ENCODE data around the gene PRR16.
"Not testable (repeated sequence)": the region's sequence is repeated elsewhere in the genome, so short reads cannot be mapped to it uniquely, and the experiment has no call there.

The PRR16 gene

GRCh38 chr5:120463991-120464626, at the start of gene PRR16:
PRR16 (plus strand) TSS chr5:120464300.
- no peak for DNase-seq

GRCh38 chr5:120415985-120416384, 48.1 kb upstream of the PRR16 start:
- no peak for DNase-seq

GRCh38 chr5:120419127-120419526, 45.0 kb upstream of the PRR16 start:
- no peak for DNase-seq

DNA sequence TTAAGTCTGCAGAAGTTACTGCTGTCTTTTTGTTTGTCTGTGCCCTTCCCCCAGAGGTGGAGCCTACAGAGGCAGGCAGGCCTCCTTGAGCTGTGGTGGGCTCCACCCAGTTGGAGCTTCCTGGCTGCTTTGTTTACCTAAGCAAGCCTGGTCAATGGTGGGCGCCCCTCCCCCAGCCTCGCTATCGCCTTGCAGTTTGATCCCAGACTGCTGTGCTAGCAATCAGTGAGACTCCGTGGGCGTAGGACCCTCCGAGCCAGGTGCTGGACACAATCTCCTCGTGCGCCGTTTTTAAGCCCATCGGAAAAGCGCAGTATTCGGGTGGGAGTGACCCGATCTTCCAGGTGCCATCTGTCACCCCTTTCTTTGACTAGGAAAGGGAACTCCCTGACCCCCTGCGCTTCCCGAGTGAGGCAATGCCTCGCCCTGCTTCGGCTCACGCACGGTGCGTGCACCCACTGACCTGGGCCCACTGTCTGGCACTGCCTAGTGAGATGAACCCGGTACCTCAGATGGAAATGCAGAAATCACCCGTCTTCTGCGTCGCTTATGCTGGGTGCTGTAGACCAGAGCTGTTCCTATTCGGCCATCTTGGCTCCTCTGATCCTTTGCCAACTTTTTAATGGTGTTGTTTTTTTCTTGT, 37.3 kb upstream of the PRR16 start:
- not testable (repeated sequence) for DNase-seq

DNA sequence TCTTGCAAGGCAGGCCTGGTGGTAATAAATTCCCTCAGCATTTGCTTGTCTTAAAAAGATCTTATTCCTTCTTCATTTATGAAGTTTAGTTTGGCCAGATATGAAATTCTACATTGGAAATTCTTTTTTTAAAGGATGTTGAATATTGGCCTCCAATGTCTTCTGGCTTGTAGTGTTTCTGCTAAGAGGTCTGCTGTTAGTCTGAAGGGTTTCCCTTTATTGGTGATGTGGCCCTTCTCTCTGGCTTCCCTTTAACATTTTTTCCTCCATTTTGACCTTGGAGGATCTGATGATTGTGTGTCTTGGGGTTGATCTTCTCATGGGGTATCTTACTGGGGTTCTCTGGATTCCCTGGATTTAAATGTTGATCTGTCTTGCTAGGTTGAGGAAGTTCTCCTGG, 33.5 kb upstream of the PRR16 start:
- DNase-seq, result no peak

GRCh38 chr5:120432861-120433260, 31.2 kb upstream of the PRR16 start:
- no peak for DNase-seq

DNA sequence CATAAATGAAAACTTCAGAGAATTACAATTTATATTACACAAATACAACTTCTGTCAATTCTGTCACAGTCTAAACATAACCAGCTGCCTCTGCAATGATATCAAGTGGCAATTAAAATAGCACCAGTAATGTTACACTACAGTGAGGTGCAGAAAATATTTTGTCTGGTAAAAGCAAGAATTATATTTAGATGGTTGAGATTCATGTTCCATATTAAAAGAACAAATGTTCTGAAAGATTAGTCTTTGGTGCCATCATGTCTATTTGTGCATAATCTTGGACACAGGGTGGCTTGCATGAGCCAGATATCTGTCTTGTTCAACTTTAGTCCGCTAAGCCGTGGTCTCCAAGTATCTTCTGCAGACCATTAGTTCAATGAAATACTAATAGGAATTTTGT, 29.0 kb upstream of the PRR16 start:
- no peak for DNase-seq

GRCh38 chr5:120436996-120437395, 27.1 kb upstream of the PRR16 start:
- DNase-seq, result no peak

DNA sequence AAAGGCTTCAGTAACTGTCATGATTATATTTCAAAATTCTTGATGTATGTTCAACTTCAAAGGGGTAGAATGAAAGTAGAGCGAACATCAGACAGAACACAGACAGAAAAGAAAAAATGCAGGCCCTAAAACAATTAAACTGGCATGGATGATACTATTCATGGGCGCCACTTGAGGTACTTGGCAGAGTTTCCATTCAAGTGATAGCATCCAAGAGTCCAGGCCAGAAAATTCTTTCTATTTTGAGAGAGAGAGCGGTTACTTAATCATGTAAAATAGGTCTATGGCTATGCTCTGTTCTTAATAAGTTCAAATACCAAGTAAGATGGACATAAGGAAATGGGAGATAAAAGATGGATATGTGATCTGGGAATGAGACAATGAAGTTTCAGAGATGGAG, 21.4 kb upstream of the PRR16 start:
- no peak for DNase-seq

GRCh38 chr5:120443607-120444006, 20.5 kb upstream of the PRR16 start:
- no peak for DNase-seq

DNA sequence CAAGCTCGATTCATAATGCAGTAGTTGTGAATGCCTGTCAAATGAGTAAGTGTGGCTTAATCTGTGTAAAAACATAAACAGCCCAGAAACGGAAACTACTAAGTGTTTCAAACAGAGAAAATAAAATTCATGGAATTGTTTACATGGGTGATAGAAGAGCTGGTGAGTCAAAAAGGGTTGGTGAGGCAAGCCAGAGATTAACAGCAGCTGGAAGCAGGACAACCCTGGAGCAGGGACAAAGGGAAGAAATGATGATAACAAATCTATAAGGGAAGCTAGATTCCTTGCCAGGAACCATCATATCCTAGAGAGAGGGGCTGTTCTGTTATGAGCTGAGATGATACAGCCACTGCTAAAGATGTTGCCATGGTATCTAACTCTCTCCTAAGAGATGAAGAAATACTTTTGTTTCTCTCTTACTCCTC, 18.0 kb upstream of the PRR16 start:
- no peak for DNase-seq

GRCh38 chr5:120446901-120447300, 17.2 kb upstream of the PRR16 start:
- DNase-seq, result no peak

GRCh38 chr5:120447706-120448239, 16.3 kb upstream of the PRR16 start:
- DNase-seq, result no peak

DNA sequence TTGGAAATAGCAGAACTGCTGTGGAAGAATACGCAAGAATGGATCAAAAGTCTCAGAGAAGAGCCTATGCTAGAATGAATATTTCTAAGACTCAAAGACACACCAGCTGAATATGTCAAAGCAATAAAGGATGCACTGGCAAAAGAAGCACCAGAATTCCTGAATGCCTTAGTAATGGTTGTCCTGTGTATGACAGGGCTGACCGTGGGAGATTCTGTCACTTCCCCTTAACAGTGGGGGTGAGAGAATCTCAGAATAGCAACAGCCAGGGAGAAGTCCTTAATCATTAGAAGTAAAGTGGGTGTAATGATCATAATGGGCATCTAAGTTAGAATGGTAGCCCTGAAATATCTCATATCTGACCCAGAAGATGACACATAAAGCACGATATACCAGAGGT, 14.6 kb upstream of the PRR16 start:
- no peak for DNase-seq

DNA sequence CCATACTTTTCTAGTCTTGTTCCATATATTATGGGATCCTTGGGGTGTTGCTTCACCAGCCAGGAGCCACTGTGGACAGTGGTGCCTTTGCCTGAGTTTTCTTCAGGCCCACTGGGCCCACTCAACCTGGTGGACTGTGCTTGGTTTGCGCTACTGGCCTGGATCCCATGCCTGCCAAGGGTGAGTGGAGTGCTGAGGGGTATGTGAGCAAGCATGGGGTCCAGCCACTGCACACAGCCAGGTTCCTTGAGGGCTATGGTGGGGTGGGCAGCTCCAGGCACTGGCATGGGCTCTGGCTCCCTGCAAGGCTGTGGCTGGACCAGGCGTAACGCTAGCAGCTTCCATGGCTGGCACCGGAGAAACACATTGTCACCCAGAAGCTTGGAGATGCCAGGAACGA, 13.2 kb upstream of the PRR16 start:
- no peak for DNase-seq

- no peak for DNase-seq
These were observed 12.7 kb upstream of the PRR16 start for GRCh38 chr5:120451445-120451844.

- no peak for DNase-seq
These were observed 11.6 kb upstream of the PRR16 start for GRCh38 chr5:120452471-120452870.

DNA sequence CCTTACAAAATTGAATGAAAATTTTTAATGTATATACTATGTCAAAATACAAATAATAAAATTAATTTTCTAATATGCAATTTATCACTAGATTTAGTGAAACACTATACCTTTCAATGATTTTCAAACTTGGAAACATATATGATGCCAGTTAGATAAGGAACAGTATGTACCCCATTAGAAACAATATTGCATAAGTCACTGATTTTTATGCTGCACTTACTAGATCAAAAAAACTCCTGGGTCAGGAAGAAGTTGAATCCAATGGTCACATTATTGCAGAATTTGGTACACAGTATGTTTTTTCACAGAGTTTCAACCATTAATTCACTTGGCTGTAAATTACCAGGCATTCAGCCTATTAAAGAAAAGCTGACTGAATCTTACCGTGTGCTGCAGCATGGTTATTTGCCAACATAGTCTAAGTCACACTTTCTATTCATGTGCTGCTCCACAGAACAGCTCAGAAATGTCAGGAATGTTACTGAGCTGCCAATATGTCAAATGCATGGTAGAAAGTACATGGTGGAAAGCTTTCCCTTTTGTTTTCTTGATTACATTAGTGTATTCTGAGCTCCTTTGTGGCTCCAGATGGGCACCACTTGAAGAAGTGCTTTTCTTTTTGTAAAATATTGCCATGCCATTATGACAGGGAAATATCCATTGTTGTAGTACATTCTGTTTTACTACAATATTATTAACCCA, 9.9 kb upstream of the PRR16 start:
- DNase-seq, result no peak

GRCh38 chr5:120456006-120456405, 8.1 kb upstream of the PRR16 start:
- DNase-seq, result no peak

DNA sequence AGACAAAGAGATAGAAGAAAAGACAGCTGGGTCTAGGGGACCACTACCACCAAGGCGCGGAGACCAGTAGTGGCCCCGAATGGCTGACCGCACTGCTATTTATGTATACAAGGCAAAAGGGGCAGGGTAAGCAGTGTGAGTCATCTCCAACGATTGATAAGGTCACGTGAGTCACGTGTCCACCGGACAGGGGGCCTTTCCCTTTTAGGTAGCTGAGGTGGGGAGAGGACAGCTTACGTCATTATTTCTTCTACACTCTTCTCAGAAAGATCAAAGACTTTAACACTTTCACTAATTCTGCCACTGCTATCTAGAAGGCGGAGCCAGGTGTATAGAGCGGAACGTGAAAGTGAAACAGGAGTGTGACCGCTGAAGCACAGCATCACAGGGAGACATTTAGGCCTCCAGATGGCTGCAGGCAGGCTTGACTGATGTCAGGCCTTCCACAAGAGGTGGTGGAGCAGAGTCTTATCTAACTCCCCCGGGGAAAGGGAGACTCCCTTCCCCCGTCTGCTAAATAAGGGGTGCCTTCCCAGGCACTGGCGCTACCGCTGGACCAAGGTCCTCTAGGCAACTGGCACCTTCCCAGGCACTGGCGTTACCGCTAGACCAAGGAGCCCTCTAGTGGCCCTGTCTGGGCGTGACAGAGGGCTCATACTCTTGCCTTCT, 6.1 kb upstream of the PRR16 start:
- peak; percentile 10 for DNase-seq

DNA sequence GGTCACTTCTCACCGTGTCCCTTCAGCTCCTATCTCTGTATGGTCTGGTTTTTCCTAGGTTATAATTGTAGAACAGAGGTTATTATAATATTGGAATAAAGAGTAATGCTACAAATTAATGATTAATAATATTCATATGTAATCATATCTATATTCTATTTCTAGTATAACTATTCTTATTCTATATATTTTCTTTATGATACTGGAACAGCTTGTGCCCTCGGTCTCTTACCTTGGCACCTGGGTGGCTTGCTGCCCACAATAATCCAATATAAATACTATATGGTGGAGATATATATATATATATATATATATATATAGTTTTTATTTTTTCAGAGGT, 5.6 kb upstream of the PRR16 start:
- DNase-seq, result not testable (repeated sequence)

GRCh38 chr5:120461251-120461650, 2.8 kb upstream of the PRR16 start:
- no peak for DNase-seq

GRCh38 chr5:120463006-120463680, 957 bp upstream of the PRR16 start:
- no peak for DNase-seq

Data from KG1 (cell line).